GM18907 (cell line): ENCODE results near the gene PNRC2.
"Not testable (repeated sequence)": the region's sequence is repeated elsewhere in the genome, so short reads cannot be mapped to it uniquely, and the experiment has no call there.

Source experiments
- ATAC-seq: cut with Tn5 transposase; IDR thresholded peaks from one replicate; pipeline ENCODE4 v1.9.1; 2021; ENCODE audit warnings: mild to moderate bottlenecking, moderate library complexity; ENCODE audit not compliant: unreplicated experiment

Gene PNRC2

GRCh38 chr1:23987038-23987437 is 27.4 kb downstream of the PNRC2 start:
- not testable (repeated sequence) for ATAC-seq

GRCh38 chr1:23989263-23989662 is 29.6 kb downstream of the PNRC2 start:
- no peak for ATAC-seq

- ATAC-seq, result not testable (repeated sequence)
These were observed 32.4 kb downstream of the PNRC2 start for GRCh38 chr1:23992011-23992410.

- ATAC-seq, result no peak
These were observed 35.8 kb downstream of the PNRC2 start for GRCh38 chr1:23995431-23995837.

GRCh38 chr1:23996700-23997229 is 37.1 kb downstream of the PNRC2 start:
- ATAC-seq, result no peak

GRCh38 chr1:23997812-23998211 is 38.2 kb downstream of the PNRC2 start:
- no peak for ATAC-seq

GRCh38 chr1:23999156-23999671 is 39.6 kb downstream of the PNRC2 start:
- no peak for ATAC-seq

- no peak for ATAC-seq
These were observed 43.1 kb downstream of the PNRC2 start for GRCh38 chr1:24002695-24003094.

- ATAC-seq, result no peak
These were observed 43.8 kb downstream of the PNRC2 start for GRCh38 chr1:24003331-24003972.

GRCh38 chr1:24004132-24004531 is 44.5 kb downstream of the PNRC2 start:
- no peak for ATAC-seq

GRCh38 chr1:24005163-24005562 is 45.5 kb downstream of the PNRC2 start:
- no peak for ATAC-seq

GRCh38 chr1:24007079-24007478 is 47.5 kb downstream of the PNRC2 start:
- no peak for ATAC-seq

- ATAC-seq, result not testable (repeated sequence)
These were observed 49.1 kb downstream of the PNRC2 start for GRCh38 chr1:24008574-24009184.

- no peak for ATAC-seq
These were observed 49.8 kb downstream of the PNRC2 start for GRCh38 chr1:24009406-24009805.

- no peak for ATAC-seq
These were observed 51.0 kb downstream of the PNRC2 start for GRCh38 chr1:24010650-24011049.

GRCh38 chr1:24012878-24013277 is 53.2 kb downstream of the PNRC2 start:
- ATAC-seq, result not testable (repeated sequence)
